Measurements from ENCODE around the gene PLCH1.

- TF ChIP-seq CTCF (conservative IDR thresholded peaks at IDR 0.05; ENCODE audit: low read depth, low read length): no peak
- TF ChIP-seq EZH2 (IDR thresholded peaks at IDR 0.05; ENCODE audit: borderline replicate concordance, low read depth, low read length, poor library complexity, severe bottlenecking): no peak
Observed at GRCh38 chr3:155598671-155599070, 146.2 kb downstream of the PLCH1 start.

Measured in A673 (cell line).